Endothelial cell of umbilical vein (primary cell): ENCODE measurements around the gene FOLR1.

ENCODE experiments used
- EZH2 ChIP-seq: IDR thresholded peaks from 2 replicates; pipeline ENCODE4 v1.6.1; 2012; ENCODE audit warnings: borderline replicate concordance, low read depth, mild to moderate bottlenecking, moderate library complexity, low read length, inconsistent platforms; ENCODE audit not compliant: severe bottlenecking
- POLR2A ChIP-seq: IDR thresholded peaks from 2 replicates; pipeline ENCODE4 v1.6.1; 2012; ENCODE audit warnings: low read depth, mild to moderate bottlenecking, control low read depth, low read length
- POLR2AphosphoS5 ChIP-seq: IDR thresholded peaks from 2 replicates; pipeline ENCODE4 v1.6.1; 2012; ENCODE audit warnings: low read depth, mild to moderate bottlenecking, control low read depth, low read length, moderate library complexity; ENCODE audit not compliant: insufficient read depth
- TF ChIP-seq, protein P1 (sequence below): IDR thresholded peaks from 2 replicates; pipeline ENCODE4 v1.6.1; 2011; ENCODE audit not compliant: insufficient read depth, insufficient read length
- TF ChIP-seq, protein P2 (sequence below), 2 donors: IDR thresholded peaks; 1 replicate in 1 of 2; 2 replicates in 1 of 2; pipeline ENCODE4 v1.5.1; 2011; ENCODE audit warnings: low read length in 2 of 2, mild to moderate bottlenecking in 2 of 2, moderate library complexity in 2 of 2, control low read depth in 1 of 2, inconsistent platforms in 1 of 2, low read depth in 1 of 2; ENCODE audit not compliant: insufficient read depth in 1 of 2; ENCODE audit errors: extremely low read depth in 1 of 2

DNA sequence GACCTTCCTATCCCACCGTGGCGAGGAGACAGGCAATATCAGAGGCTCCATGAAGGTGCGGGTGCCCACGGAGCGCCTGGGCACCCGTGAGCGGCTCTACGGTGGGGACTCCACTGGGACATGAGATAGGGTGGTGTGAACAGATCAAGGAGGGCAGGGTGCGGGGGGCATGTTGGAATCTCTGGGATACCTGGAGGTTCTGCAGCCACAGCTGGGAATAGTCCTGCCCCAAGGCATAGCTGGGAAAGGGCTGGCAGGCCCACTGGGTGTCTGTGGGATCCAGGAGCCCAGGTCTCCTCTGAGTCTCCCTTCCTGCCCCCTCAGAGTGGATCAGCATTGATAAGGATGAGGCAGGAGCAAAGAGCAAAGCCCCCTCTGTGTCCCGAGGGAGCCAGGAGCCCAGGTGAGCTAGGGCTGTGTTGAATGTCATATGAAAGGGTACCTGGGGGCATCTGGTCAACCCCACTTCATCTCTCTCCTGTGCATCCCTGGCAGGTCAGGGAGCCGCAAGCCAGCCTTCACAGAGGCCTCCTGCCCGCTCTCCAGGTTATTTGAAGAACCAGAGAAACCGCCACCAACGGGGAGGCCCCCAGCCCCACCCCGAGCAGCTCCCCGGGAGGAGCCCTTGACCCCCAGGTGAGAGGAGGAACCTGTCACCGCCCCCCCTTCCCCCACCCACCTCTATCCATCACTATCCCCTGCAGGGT lies 43.6 kb downstream of the FOLR1 start:
- TF ChIP-seq, protein P1, sequence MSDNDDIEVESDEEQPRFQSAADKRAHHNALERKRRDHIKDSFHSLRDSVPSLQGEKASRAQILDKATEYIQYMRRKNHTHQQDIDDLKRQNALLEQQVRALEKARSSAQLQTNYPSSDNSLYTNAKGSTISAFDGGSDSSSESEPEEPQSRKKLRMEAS, result no peak
- TF ChIP-seq POLR2A (no peak), EZH2 (no peak), POLR2AphosphoS5 (no peak)
- TF ChIP-seq, protein P2, sequence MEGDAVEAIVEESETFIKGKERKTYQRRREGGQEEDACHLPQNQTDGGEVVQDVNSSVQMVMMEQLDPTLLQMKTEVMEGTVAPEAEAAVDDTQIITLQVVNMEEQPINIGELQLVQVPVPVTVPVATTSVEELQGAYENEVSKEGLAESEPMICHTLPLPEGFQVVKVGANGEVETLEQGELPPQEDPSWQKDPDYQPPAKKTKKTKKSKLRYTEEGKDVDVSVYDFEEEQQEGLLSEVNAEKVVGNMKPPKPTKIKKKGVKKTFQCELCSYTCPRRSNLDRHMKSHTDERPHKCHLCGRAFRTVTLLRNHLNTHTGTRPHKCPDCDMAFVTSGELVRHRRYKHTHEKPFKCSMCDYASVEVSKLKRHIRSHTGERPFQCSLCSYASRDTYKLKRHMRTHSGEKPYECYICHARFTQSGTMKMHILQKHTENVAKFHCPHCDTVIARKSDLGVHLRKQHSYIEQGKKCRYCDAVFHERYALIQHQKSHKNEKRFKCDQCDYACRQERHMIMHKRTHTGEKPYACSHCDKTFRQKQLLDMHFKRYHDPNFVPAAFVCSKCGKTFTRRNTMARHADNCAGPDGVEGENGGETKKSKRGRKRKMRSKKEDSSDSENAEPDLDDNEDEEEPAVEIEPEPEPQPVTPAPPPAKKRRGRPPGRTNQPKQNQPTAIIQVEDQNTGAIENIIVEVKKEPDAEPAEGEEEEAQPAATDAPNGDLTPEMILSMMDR (IDR thresholded peaks at IDR 0.05; ENCODE audit: extremely low read depth in 1 of 2, insufficient read depth in 1 of 2, low read depth in 1 of 2, low read length in 2 of 2), result no peak
